ENCODE results near the gene PCDHGA11. TPM values are rescaled to one million over a fixed set of nuclear protein-coding genes. Genes with fewer than 3 reads are reported as not detected.
"Not testable (repeated sequence)": the region's sequence is repeated elsewhere in the genome, so short reads cannot be mapped to it uniquely, and the experiment has no call there.

Gene PCDHGA11
- polyA plus RNA-seq, 3 donors, result 3.9 to 5.4 (median 5.2) TPM

DNA sequence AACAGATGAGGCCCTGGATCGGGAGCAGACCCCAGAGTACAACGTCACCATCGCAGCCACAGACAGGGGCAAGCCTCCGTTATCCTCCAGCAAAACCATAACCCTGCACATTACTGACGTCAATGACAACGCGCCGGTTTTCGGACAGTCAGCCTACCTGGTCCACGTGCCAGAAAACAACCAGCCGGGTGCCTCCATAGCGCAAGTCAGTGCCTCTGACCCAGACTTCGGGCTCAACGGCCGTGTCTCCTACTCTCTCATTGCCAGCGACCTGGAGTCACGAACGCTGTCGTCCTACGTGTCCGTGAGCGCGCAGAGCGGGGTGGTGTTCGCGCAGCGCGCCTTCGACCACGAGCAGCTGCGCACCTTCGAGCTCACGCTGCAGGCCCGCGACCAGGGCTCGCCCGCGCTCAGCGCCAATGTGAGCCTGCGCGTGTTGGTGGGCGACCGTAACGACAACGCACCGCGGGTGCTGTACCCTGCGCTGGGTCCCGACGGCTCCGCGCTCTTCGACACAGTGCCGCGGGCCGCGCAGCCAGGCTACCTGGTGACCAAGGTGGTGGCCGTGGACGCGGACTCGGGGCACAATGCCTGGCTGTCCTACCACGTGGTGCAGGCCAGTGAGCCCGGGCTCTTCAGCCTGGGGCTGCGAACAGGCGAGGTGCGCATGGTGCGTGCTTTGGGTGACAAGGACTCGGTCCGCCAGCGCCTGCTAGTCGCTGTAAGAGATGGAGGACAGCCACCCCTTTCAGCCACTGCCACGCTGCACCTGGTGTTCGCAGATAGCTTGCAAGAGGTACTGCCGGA is 1.6 kb upstream of the PCDHGA11 start:
- DNase-seq (ENCODE audit: extremely low read depth in 1 of 11, low read depth in 9 of 11, low spot score in 4 of 11), result no peak

GRCh38 chr5:141421489-141421855 is 621 bp downstream of the PCDHGA11 start:
- no peak for DNase-seq (ENCODE audit: extremely low read depth in 1 of 11, low read depth in 9 of 11, low spot score in 4 of 11)

DNA sequence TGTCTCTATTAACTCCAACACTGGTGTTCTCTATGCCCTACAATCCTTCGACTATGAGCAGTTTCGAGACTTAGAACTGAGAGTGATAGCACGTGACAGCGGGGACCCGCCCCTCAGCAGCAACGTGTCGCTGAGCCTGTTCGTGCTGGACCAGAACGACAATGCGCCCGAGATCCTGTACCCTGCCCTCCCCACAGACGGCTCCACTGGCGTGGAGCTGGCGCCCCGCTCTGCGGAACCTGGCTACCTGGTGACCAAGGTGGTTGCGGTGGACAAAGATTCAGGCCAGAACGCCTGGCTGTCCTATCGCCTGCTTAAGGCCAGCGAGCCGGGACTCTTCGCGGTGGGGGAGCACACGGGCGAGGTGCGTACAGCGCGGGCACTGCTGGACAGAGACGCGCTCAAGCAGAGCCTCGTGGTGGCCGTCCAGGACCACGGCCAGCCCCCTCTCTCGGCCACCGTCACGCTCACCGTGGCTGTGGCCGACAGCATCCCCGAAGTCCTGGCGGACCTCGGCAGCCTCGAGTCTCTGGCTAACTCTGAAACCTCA is 2.0 kb downstream of the PCDHGA11 start:
- DNase-seq (ENCODE audit: extremely low read depth in 1 of 11, low read depth in 9 of 11, low spot score in 4 of 11), result no peak

GRCh38 chr5:141427783-141428426 is 7.1 kb downstream of the PCDHGA11 start:
- DNase-seq (ENCODE audit: extremely low read depth in 1 of 11, low read depth in 9 of 11, low spot score in 4 of 11), result no peak

GRCh38 chr5:141430332-141431113 is 9.7 kb downstream of the PCDHGA11 start, which contains the start of gene PCDHGA12:
TSS of gene PCDHGA12 (plus strand) at chr5:141430507. CDS start at chr5:141430760, 253 bp downstream.
- peak in 1 of 11 donors; percentile 11 for DNase-seq (ENCODE audit: extremely low read depth in 1 of 11, low read depth in 9 of 11, low spot score in 4 of 11)

DNA sequence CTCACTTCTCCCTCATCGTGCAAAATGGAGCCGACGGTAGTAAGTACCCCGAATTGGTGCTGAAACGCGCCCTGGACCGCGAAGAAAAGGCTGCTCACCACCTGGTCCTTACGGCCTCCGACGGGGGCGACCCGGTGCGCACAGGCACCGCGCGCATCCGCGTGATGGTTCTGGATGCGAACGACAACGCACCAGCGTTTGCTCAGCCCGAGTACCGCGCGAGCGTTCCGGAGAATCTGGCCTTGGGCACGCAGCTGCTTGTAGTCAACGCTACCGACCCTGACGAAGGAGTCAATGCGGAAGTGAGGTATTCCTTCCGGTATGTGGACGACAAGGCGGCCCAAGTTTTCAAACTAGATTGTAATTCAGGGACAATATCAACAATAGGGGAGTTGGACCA is 10.4 kb downstream of the PCDHGA11 start:
- no peak for DNase-seq (ENCODE audit: extremely low read depth in 1 of 11, low read depth in 9 of 11, low spot score in 4 of 11)

- not testable (repeated sequence) for DNase-seq (ENCODE audit: extremely low read depth in 1 of 11, low read depth in 9 of 11, low spot score in 4 of 11)
These were observed 11.5 kb downstream of the PCDHGA11 start for GRCh38 chr5:141432308-141432707.

- DNase-seq (ENCODE audit: extremely low read depth in 1 of 11, low read depth in 9 of 11, low spot score in 4 of 11), result not testable (repeated sequence)
These were observed 11.9 kb downstream of the PCDHGA11 start for GRCh38 chr5:141432726-141433125.

GRCh38 chr5:141434006-141434405 is 13.2 kb downstream of the PCDHGA11 start:
- no peak for DNase-seq (ENCODE audit: extremely low read depth in 1 of 11, low read depth in 9 of 11, low spot score in 4 of 11)

GRCh38 chr5:141437221-141437620 is 16.4 kb downstream of the PCDHGA11 start:
- DNase-seq (ENCODE audit: extremely low read depth in 1 of 11, low read depth in 9 of 11, low spot score in 4 of 11), result no peak

DNA sequence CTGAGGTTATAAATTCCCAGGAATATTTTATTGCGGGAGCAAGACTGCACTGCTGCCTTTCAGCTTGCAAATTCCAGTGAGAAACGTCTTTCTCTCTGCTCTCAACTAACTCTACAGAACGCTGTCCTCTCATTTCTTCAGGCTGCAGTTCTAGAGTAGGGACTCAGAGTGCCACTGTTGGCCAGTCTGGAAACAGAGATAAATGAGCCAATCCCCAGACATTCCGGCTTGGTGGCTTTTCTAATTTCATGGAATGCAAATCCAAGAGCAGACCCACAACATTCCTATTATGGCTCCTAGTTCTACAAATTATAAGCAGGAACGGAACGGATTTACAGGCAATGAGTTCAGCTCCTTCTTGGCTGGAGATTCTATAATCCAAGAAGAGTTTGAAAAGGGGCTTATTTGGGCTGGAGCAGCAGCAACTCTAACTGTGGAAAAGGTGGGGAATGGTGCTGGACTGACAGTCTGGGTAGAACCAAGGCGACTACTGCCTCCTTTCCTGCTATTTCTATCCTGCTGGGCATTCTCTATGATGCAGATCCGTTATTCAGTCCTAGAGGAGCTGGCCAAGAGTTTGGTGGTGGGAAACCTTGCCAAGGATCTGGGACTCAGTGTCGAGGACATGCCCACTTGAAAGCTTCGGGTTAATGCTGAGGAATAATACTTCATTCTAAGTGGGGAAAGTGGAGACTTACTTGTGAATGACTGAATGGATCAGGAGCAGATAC is 18.7 kb downstream of the PCDHGA11 start:
- no peak for DNase-seq (ENCODE audit: extremely low read depth in 1 of 11, low read depth in 9 of 11, low spot score in 4 of 11)

GRCh38 chr5:141440341-141440740 is 19.5 kb downstream of the PCDHGA11 start:
- DNase-seq (ENCODE audit: extremely low read depth in 1 of 11, low read depth in 9 of 11, low spot score in 4 of 11), result no peak

GRCh38 chr5:141441571-141442170 is 20.8 kb downstream of the PCDHGA11 start:
- no peak for DNase-seq (ENCODE audit: extremely low read depth in 1 of 11, low read depth in 9 of 11, low spot score in 4 of 11)

GRCh38 chr5:141465351-141465750 is 44.5 kb downstream of the PCDHGA11 start:
- DNase-seq (ENCODE audit: extremely low read depth in 1 of 11, low read depth in 9 of 11, low spot score in 4 of 11), result no peak

Other genes starting within 250 kb of the PCDHGA11 start
- 1 to 10 TPM; 4.0 to 4.4 (median 4.2) TPM for gene PCDHB7, start 248.4 kb upstream of the PCDHGA11 start, polyA plus RNA-seq (ENCODE audit: insufficient read length in 3 of 3)
- gene PCDHB8, start 243.3 kb upstream of the PCDHGA11 start, polyA plus RNA-seq (ENCODE audit: insufficient read length in 3 of 3), result 1 to 10 TPM; 1.8 to 3.7 (median 2.4) TPM
- 1 to 10 TPM; 5.0 to 7.6 (median 5.1) TPM for gene PCDHB16, start 238.7 kb upstream of the PCDHGA11 start, polyA plus RNA-seq (ENCODE audit: insufficient read length in 3 of 3)
- gene PCDHB9, start 233.9 kb upstream of the PCDHGA11 start, polyA plus RNA-seq (ENCODE audit: insufficient read length in 3 of 3), result 1 to 10 TPM; 4.1 to 4.4 (median 4.3) TPM
- gene PCDHB10, start 228.7 kb upstream of the PCDHGA11 start, polyA plus RNA-seq (ENCODE audit: insufficient read length in 3 of 3), result 1 to 10 TPM; 4.8 to 7.5 (median 6.8) TPM
- 1 to 10 TPM; 4.0 to 6.3 (median 4.7) TPM for gene PCDHB11, start 221.4 kb upstream of the PCDHGA11 start, polyA plus RNA-seq (ENCODE audit: insufficient read length in 3 of 3)
- 1 to 10 TPM; 4.6 to 5.1 (median 5.0) TPM for gene PCDHB12, start 212.3 kb upstream of the PCDHGA11 start, polyA plus RNA-seq (ENCODE audit: insufficient read length in 3 of 3)
- gene PCDHB13, start 207.1 kb upstream of the PCDHGA11 start, polyA plus RNA-seq (ENCODE audit: insufficient read length in 3 of 3), result 1 to 10 TPM; 6.9 to 7.9 (median 7.2) TPM
- gene PCDHB14, start 197.7 kb upstream of the PCDHGA11 start, polyA plus RNA-seq (ENCODE audit: insufficient read length in 3 of 3), result 10 to 100 TPM in 2 of 3 donors, 1 to 10 TPM in 1; 9.5 to 11.6 (median 10.6) TPM
- gene PCDHB15, start 175.7 kb upstream of the PCDHGA11 start, polyA plus RNA-seq (ENCODE audit: insufficient read length in 3 of 3), result 10 to 100 TPM; 13.2 to 15.0 (median 14.9) TPM
- gene SLC25A2, start 117.0 kb upstream of the PCDHGA11 start, polyA plus RNA-seq (ENCODE audit: insufficient read length in 3 of 3), result under 1 TPM in 2 of 3 donors, not detected in 1; 0.14 to 0.35 TPM
- 100 to 1,000 TPM; 134 to 184 (median 157) TPM for gene TAF7, start 100.3 kb upstream of the PCDHGA11 start, polyA plus RNA-seq (ENCODE audit: insufficient read length in 3 of 3)
- gene PCDHGA1, start 90.5 kb upstream of the PCDHGA11 start, polyA plus RNA-seq (ENCODE audit: insufficient read length in 3 of 3), result 1 to 10 TPM in 2 of 3 donors, under 1 TPM in 1; 0.92 to 1.2 (median 1.0) TPM
- gene PCDHGA2, start 82.3 kb upstream of the PCDHGA11 start, polyA plus RNA-seq (ENCODE audit: insufficient read length in 3 of 3), result 1 to 10 TPM; 6.0 to 7.9 (median 6.1) TPM
- gene PCDHGA3, start 77.2 kb upstream of the PCDHGA11 start, polyA plus RNA-seq (ENCODE audit: insufficient read length in 3 of 3), result 1 to 10 TPM; 3.1 to 4.2 (median 3.6) TPM
- 1 to 10 TPM; 1.5 to 2.5 (median 2.2) TPM for gene PCDHGB1, start 71.0 kb upstream of the PCDHGA11 start, polyA plus RNA-seq (ENCODE audit: insufficient read length in 3 of 3)
- 1 to 10 TPM; 2.0 to 3.4 (median 2.2) TPM for gene PCDHGA4, start 66.0 kb upstream of the PCDHGA11 start, polyA plus RNA-seq (ENCODE audit: insufficient read length in 3 of 3)
- gene PCDHGB2, start 61.1 kb upstream of the PCDHGA11 start, polyA plus RNA-seq (ENCODE audit: insufficient read length in 3 of 3), result 1 to 10 TPM; 3.5 to 4.3 (median 3.8) TPM
- gene PCDHGA5, start 56.9 kb upstream of the PCDHGA11 start, polyA plus RNA-seq (ENCODE audit: insufficient read length in 3 of 3), result 1 to 10 TPM; 2.1 to 2.7 (median 2.6) TPM
- 1 to 10 TPM; 2.1 to 2.5 (median 2.5) TPM for gene PCDHGB3, start 50.8 kb upstream of the PCDHGA11 start, polyA plus RNA-seq (ENCODE audit: insufficient read length in 3 of 3)
- gene PCDHGA6, start 47.2 kb upstream of the PCDHGA11 start, polyA plus RNA-seq (ENCODE audit: insufficient read length in 3 of 3), result 1 to 10 TPM; 6.5 to 8.0 (median 7.2) TPM
- gene PCDHGA7, start 38.3 kb upstream of the PCDHGA11 start, polyA plus RNA-seq (ENCODE audit: insufficient read length in 3 of 3), result 1 to 10 TPM; 2.0 to 2.7 (median 2.5) TPM
- 1 to 10 TPM; 4.9 to 6.5 (median 6.1) TPM for gene PCDHGB4, start 33.4 kb upstream of the PCDHGA11 start, polyA plus RNA-seq (ENCODE audit: insufficient read length in 3 of 3)
- 1 to 10 TPM in 1 of 3 donors, under 1 TPM in 2; 0.58 to 1.0 (median 0.61) TPM for gene PCDHGA8, start 28.4 kb upstream of the PCDHGA11 start, polyA plus RNA-seq (ENCODE audit: insufficient read length in 3 of 3)
- 10 to 100 TPM in 2 of 3 donors, 1 to 10 TPM in 1; 8.6 to 11.5 (median 10.8) TPM for gene PCDHGB5, start 23.1 kb upstream of the PCDHGA11 start, polyA plus RNA-seq (ENCODE audit: insufficient read length in 3 of 3)
- gene PCDHGA9, start 18.3 kb upstream of the PCDHGA11 start, polyA plus RNA-seq (ENCODE audit: insufficient read length in 3 of 3), result 1 to 10 TPM; 3.6 to 6.2 (median 5.4) TPM
- 1 to 10 TPM; 6.7 to 7.6 (median 7.6) TPM for gene PCDHGB6, start 13.0 kb upstream of the PCDHGA11 start, polyA plus RNA-seq (ENCODE audit: insufficient read length in 3 of 3)
- 1 to 10 TPM; 3.0 to 3.7 (median 3.3) TPM for gene PCDHGA10, start 8.1 kb upstream of the PCDHGA11 start, polyA plus RNA-seq (ENCODE audit: insufficient read length in 3 of 3)
- 10 to 100 TPM; 15.2 to 16.6 (median 15.7) TPM for gene PCDHGB7, start 3.4 kb upstream of the PCDHGA11 start, polyA plus RNA-seq (ENCODE audit: insufficient read length in 3 of 3)
- 1 to 10 TPM; 1.5 to 3.0 (median 1.9) TPM for gene PCDHGA12, start 9.5 kb downstream of the PCDHGA11 start, polyA plus RNA-seq (ENCODE audit: insufficient read length in 3 of 3)
- gene PCDHGC3, start 54.9 kb downstream of the PCDHGA11 start, polyA plus RNA-seq (ENCODE audit: insufficient read length in 3 of 3), result 100 to 1,000 TPM in 1 of 3 donors, 10 to 100 TPM in 2; 90.0 to 127 (median 97.3) TPM
- gene PCDHGC4, start 64.0 kb downstream of the PCDHGA11 start, polyA plus RNA-seq (ENCODE audit: insufficient read length in 3 of 3), result 1 to 10 TPM; 3.4 to 3.9 (median 3.6) TPM
- gene PCDHGC5, start 68.0 kb downstream of the PCDHGA11 start, polyA plus RNA-seq (ENCODE audit: insufficient read length in 3 of 3), result 1 to 10 TPM in 1 of 3 donors, under 1 TPM in 2; 0.34 to 1.2 (median 0.36) TPM
- 10 to 100 TPM; 70.4 to 86.9 (median 73.6) TPM for gene DIAPH1, start 197.9 kb downstream of the PCDHGA11 start, polyA plus RNA-seq (ENCODE audit: insufficient read length in 3 of 3)
- 100 to 1,000 TPM in 1 of 3 donors, 10 to 100 TPM in 2; 98.8 to 111 (median 99.0) TPM for gene HDAC3, start 215.8 kb downstream of the PCDHGA11 start, polyA plus RNA-seq (ENCODE audit: insufficient read length in 3 of 3)
- 1 to 10 TPM in 1 of 3 donors, under 1 TPM in 2; 0.64 to 1.5 (median 0.90) TPM for gene RELL2, start 215.9 kb downstream of the PCDHGA11 start, polyA plus RNA-seq (ENCODE audit: insufficient read length in 3 of 3)
- 10 to 100 TPM; 12.4 to 19.5 (median 13.5) TPM for gene FCHSD1, start 230.4 kb downstream of the PCDHGA11 start, polyA plus RNA-seq (ENCODE audit: insufficient read length in 3 of 3)

Measured in renal cortex interstitium (tissue), 11 donors.